Right lobe of liver (tissue), 4 donors: ENCODE results near the gene TTC39A.

ENCODE experiments used
- CTCF ChIP-seq, 4 donors: fragments of 200-600 bp in 3 of 4; fragments of 450-650 bp in 1 of 4; IDR thresholded peaks; one replicate each; pipeline versions ENCODE4 v1.5.1 to v1.8.0; 2016 to 2022; ENCODE audit warnings: antibody characterized with exemption in 4 of 4, mild to moderate bottlenecking in 2 of 4
- POLR2A ChIP-seq: fragments of 450-650 bp; IDR thresholded peaks from one replicate; pipeline ENCODE4 v1.6.1; 2017; ENCODE audit warnings: antibody characterized with exemption, mild to moderate bottlenecking
- donor health status: DM: no; HTN: no; CAD: no.
- donor health status: DM: no; HTN: no; CAD: no.
- donor health status: DM: no; HTN: yes; CAD: no.

- TF ChIP-seq CTCF (IDR thresholded peaks at IDR 0.05), result no peak
- no peak for TF ChIP-seq POLR2A
Observed at GRCh38 chr1:51323778-51324177, 6.6 kb downstream of the TTC39A start.
